ENCODE results near the gene NOTCH4.

NOTCH4 gene

DNA sequence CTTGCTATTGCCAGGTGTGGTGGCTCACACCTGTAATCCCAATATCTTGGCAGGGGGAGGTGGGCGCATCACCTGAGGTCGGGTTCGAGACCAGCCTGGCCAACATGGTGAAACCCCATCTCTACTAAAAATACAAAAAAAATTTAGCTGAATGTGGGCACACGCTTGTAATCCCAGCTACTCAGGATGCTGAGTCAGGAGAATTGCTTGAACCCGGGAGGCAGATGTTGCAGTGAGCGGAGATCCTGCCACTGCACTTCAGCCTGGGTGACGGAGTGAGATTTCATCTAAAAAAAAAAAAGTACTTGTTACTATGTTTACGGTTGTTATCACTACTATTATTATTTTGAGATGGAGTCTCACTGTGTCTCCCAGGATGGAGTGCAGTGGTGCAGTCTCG is 67.0 kb downstream of the NOTCH4 start:
- H3K4me1 ChIP-seq: peaks cover 10% of the 10 kb centered on the region
- no peaks in the 10 kb centered on the region for H3K36me3 ChIP-seq (ENCODE audit: control insufficient read depth, insufficient read depth, low read length)
- no peaks in the 10 kb centered on the region for H3K9me3 ChIP-seq (ENCODE audit: control insufficient read depth, low read length)
- H3K27ac ChIP-seq: no peak overlapping the region
- H3K9ac ChIP-seq: no peak overlapping the region
- no peak overlapping the region for H3K4me2 ChIP-seq (ENCODE audit: low read length)
- H3K27me3 ChIP-seq (ENCODE audit: control insufficient read depth, insufficient read depth, low read length): no peaks in the 10 kb centered on the region
- H2AFZ ChIP-seq: no peak overlapping the region
- H3K79me2 ChIP-seq: peaks cover 9% of the 10 kb centered on the region
- TF ChIP-seq, protein P1, sequence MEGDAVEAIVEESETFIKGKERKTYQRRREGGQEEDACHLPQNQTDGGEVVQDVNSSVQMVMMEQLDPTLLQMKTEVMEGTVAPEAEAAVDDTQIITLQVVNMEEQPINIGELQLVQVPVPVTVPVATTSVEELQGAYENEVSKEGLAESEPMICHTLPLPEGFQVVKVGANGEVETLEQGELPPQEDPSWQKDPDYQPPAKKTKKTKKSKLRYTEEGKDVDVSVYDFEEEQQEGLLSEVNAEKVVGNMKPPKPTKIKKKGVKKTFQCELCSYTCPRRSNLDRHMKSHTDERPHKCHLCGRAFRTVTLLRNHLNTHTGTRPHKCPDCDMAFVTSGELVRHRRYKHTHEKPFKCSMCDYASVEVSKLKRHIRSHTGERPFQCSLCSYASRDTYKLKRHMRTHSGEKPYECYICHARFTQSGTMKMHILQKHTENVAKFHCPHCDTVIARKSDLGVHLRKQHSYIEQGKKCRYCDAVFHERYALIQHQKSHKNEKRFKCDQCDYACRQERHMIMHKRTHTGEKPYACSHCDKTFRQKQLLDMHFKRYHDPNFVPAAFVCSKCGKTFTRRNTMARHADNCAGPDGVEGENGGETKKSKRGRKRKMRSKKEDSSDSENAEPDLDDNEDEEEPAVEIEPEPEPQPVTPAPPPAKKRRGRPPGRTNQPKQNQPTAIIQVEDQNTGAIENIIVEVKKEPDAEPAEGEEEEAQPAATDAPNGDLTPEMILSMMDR (IDR thresholded peaks at IDR 0.05): no peak
- H3K4me3 ChIP-seq (ENCODE audit: low read depth, low read length): no peak overlapping the region

DNA sequence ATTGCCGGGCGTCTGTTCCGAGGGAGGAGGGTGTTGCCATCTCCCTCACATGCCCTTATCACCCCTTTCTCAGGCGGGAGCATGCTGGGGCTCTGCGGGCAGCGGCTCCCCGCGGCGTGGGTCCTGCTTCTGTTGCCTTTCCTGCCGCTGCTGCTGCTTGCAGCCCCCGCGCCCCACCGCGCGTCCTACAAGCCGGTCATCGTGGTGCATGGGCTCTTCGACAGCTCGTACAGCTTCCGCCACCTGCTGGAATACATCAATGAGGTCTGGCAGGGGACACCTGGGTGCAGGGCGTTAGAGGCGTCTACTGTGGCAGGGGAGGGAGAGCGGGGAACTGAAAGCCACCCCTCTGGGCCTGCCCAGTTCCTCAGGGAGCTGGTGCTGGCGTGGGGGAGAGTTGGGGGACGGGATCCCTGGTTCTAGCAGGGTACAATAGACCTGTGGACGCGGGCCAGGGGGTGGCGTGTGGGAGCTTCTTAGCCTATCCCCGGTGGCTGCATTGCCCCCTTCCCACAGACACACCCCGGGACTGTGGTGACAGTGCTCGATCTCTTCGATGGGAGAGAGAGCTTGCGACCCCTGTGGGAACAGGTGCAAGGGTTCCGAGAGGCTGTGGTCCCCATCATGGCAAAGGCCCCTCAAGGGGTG is 69.2 kb downstream of the NOTCH4 start:
- Histone ChIP-seq H3K4me2 (ENCODE audit: low read length) (peak overlapping the region; percentile 88), H3K27me3 (ENCODE audit: control insufficient read depth, insufficient read depth, low read length) (no peaks in the 10 kb centered on the region), H3K36me3 (ENCODE audit: control insufficient read depth, insufficient read depth, low read length) (no peaks in the 10 kb centered on the region), H2AFZ (peak overlapping the region; percentile 77), H3K27ac (peak overlapping the region; percentile 98), H3K79me2 (peaks cover 9% of the 10 kb centered on the region), H3K4me1 (peaks cover 15% of the 10 kb centered on the region), H3K9me3 (ENCODE audit: control insufficient read depth, low read length) (no peaks in the 10 kb centered on the region), H3K4me3 (ENCODE audit: low read depth, low read length) (peak overlapping the region; percentile 80), H3K9ac (no peak overlapping the region)
- TF ChIP-seq, protein P1 (IDR thresholded peaks at IDR 0.05): peak; percentile 76

DNA sequence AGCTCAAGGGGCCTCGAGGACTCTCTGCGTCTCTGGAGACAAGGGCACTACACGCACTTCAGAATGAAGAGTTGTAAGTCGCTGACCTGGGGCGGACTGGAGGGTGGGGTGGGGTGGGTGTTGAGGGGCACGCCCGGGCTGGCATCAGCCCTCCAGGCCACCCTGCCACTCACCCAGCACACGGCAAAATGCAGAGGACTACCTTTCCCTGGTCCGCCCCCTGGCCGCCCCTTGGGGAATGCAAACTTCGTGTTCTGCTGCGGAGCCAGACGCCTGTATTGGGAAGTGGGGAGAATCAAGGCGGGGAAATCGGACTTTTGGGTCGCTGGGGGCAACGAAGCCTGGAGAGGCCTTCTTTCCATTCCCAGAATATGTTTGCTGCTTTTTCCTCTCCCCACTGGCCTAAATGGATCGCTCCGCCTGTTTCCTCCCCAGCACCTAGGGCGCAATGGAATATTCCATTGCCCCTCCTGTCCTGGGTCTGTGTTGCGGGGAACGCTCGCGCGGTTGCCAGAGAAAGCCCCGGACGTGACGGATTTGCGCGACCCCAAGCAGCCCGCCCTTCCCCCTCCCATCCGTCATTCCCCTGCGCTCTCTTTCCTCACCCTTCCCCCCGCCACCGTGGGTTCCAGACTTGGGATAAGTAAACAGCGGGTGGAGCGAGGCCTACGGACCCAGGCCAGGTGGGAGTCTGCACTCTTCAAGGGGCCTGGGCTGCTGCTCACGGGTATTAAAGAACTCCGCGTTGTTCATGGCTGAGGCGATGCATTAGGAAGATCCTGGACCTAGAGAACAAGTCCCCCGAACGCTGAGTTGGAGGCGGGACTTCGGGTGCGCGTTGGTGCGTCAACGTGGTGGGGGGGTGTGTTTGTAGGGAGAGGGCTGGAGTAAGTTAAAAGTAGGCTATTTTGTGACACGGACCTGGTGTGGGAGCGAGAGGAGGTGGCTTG is 70.0 kb downstream of the NOTCH4 start, which contains the start of gene PPT2:
Gene PPT2 (plus strand): TSS at position 578 of the 950 bp plus-strand sequence. CDS start 454 bp downstream, outside the sequence.
- peak within 1 kb of the TSS; percentile 50 for H3K9ac ChIP-seq
- peak within 1 kb of the TSS; percentile 77 for H2AFZ ChIP-seq
- peak within 1 kb of the TSS; percentile 98 for H3K27ac ChIP-seq
- no peaks in the 10 kb centered on the region for H3K9me3 ChIP-seq (ENCODE audit: control insufficient read depth, low read length)
- no peaks in the 10 kb centered on the region for H3K27me3 ChIP-seq (ENCODE audit: control insufficient read depth, insufficient read depth, low read length)
- peak within 1 kb of the TSS; percentile 80 for H3K4me3 ChIP-seq (ENCODE audit: low read depth, low read length)
- peak within 1 kb of the TSS; percentile 88 for H3K4me2 ChIP-seq (ENCODE audit: low read length)
- TF ChIP-seq, protein P1 (IDR thresholded peaks at IDR 0.05): peak; percentile 34
- peaks cover 15% of the 10 kb centered on the region for H3K4me1 ChIP-seq
- peaks cover 9% of the 10 kb centered on the region for H3K79me2 ChIP-seq
- H3K36me3 ChIP-seq (ENCODE audit: control insufficient read depth, insufficient read depth, low read length): no peaks in the 10 kb centered on the region

DNA sequence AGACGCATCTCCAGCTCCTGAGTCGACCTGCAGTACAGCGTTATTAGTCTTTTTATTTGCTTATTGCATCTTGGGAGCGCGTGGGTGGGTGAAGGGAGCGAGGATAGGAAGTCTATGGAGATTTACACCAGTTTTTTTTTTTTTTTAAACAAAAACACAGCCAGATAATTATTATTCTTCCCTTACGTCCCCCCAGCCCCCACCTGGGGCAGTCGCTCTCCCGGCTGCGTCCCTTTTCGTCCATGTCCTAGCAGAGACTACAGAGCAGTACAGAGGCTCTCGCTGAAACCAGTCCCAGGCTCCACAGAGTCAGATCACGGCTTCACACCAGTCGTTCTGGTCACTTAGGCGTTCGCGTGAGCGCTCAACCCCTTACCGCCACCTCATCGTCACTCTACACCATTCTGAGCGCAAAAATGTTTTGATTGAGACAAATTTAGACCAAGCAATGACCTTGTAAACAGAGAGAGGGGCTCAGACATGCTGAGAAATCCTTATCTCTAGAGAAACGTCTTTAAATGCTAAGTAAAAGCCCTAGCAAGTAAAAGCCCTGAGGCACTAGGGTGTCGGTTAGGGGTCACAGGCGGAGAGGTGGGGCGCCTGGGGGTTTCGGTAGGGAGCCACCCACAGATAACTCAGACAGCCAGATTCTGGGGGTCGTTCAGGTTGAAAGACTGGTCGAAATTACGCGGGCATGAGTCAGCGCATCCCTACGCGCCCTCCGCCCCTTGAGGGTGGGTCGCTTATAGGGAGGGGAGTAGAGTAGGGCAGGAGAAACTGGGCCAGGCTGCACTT is 70.9 kb downstream of the NOTCH4 start:
- no peaks in the 10 kb centered on the region for H3K36me3 ChIP-seq (ENCODE audit: control insufficient read depth, insufficient read depth, low read length)
- H2AFZ ChIP-seq: peak overlapping the region; percentile 77
- no peaks in the 10 kb centered on the region for H3K9me3 ChIP-seq (ENCODE audit: control insufficient read depth, low read length)
- H3K4me2 ChIP-seq (ENCODE audit: low read length): peak overlapping the region; percentile 88
- H3K4me3 ChIP-seq (ENCODE audit: low read depth, low read length): peak overlapping the region; percentile 80
- peaks cover 15% of the 10 kb centered on the region for H3K4me1 ChIP-seq
- H3K27ac ChIP-seq: peak overlapping the region; percentile 98
- peak overlapping the region; percentile 50 for H3K9ac ChIP-seq
- peaks cover 9% of the 10 kb centered on the region for H3K79me2 ChIP-seq
- no peaks in the 10 kb centered on the region for H3K27me3 ChIP-seq (ENCODE audit: control insufficient read depth, insufficient read depth, low read length)
- TF ChIP-seq, protein P1 (IDR thresholded peaks at IDR 0.05): no peak
